Loucy (cell line): ENCODE data around the gene NUMBL.
A peak's percentile ranks its signal among the peaks of the same experiment; 100 is the strongest.

ENCODE experiments used
- H2AFZ ChIP-seq: fragments of 200-600 bp; sonication (generic); 2 replicates; pipeline ENCODE4 v1.6.0; 2016; ENCODE audit warnings: antibody characterized with exemption, mild to moderate bottlenecking, low read length, moderate library complexity
- H3F3A ChIP-seq: fragments of 200-600 bp; 2 replicates; pipeline ENCODE4 v1.6.0; 2016; ENCODE audit warnings: antibody characterized with exemption, low read depth, mild to moderate bottlenecking
- H3K27me3 ChIP-seq: fragments of 200-600 bp; sonication (generic); 2 replicates; pipeline ENCODE4 v1.6.1; 2014; ENCODE audit warnings: low read length, mild to moderate bottlenecking; ENCODE audit not compliant: insufficient read depth, poor library complexity, severe bottlenecking
- H3K36me3 ChIP-seq: fragments of 200-600 bp; sonication (generic); 2 replicates; pipeline ENCODE4 v1.6.1; 2016; ENCODE audit warnings: low read length; ENCODE audit not compliant: insufficient read depth
- H3K4me1 ChIP-seq: fragments of 200-600 bp; sonication (generic); 2 replicates; pipeline ENCODE4 v1.5.1; 2014; ENCODE audit warnings: low read length, mild to moderate bottlenecking; ENCODE audit not compliant: insufficient read depth, poor library complexity, severe bottlenecking
- H3K4me2 ChIP-seq: fragments of 200-600 bp; sonication (generic); 2 replicates; pipeline ENCODE4 v1.6.0; 2014; ENCODE audit warnings: antibody characterized with exemption, low read length, low read depth, mild to moderate bottlenecking; ENCODE audit not compliant: poor library complexity, severe bottlenecking
- H3K4me3 ChIP-seq: fragments of 200-600 bp; sonication (generic); 2 replicates; pipeline ENCODE4 v1.5.1; 2014; ENCODE audit warnings: low read length, mild to moderate bottlenecking, mixed read lengths; ENCODE audit not compliant: poor library complexity, severe bottlenecking
- H3K79me2 ChIP-seq: fragments of 200-600 bp; sonication (generic); 2 replicates; pipeline ENCODE4 v1.6.1; 2014; ENCODE audit warnings: low read length; ENCODE audit not compliant: insufficient read depth
- H3K9ac ChIP-seq: fragments of 200-600 bp; sonication (generic); 2 replicates; pipeline ENCODE4 v1.6.0; 2014; ENCODE audit warnings: mild to moderate bottlenecking, low read depth, low read length, moderate library complexity; ENCODE audit not compliant: poor library complexity, severe bottlenecking
- H3K9me2 ChIP-seq: fragments of 200-600 bp; sonication (generic); replicated peaks from 2 replicates; pipeline ENCODE4 v1.6.1; 2016; ENCODE audit warnings: low read depth, low read length, mixed read lengths
- H3K9me3 ChIP-seq: fragments of 200-600 bp; sonication (generic); 2 replicates; pipeline ENCODE4 v1.6.1; 2014; ENCODE audit warnings: mild to moderate bottlenecking, antibody characterized with exemption, low read length, low read depth; ENCODE audit not compliant: insufficient read depth
- H4K20me1 ChIP-seq: fragments of 200-600 bp; sonication (generic); 2 replicates; pipeline ENCODE4 v1.6.0; 2014; ENCODE audit warnings: antibody characterized with exemption, low read length, mild to moderate bottlenecking; ENCODE audit not compliant: insufficient read depth, poor library complexity, severe bottlenecking
- CTCF ChIP-seq: fragments of 200-600 bp; sonication (generic); conservative IDR thresholded peaks from 2 replicates; pipeline ENCODE4 v1.5.1; 2014; ENCODE audit warnings: mild to moderate bottlenecking, antibody characterized with exemption, low read length
- EZH2phosphoT487 ChIP-seq: fragments of 200-600 bp; IDR thresholded peaks from 2 replicates; pipeline ENCODE4 v1.6.1; 2018; ENCODE audit warnings: antibody characterized with exemption, mild to moderate bottlenecking, moderate library complexity, borderline replicate concordance

NUMBL gene

DNA sequence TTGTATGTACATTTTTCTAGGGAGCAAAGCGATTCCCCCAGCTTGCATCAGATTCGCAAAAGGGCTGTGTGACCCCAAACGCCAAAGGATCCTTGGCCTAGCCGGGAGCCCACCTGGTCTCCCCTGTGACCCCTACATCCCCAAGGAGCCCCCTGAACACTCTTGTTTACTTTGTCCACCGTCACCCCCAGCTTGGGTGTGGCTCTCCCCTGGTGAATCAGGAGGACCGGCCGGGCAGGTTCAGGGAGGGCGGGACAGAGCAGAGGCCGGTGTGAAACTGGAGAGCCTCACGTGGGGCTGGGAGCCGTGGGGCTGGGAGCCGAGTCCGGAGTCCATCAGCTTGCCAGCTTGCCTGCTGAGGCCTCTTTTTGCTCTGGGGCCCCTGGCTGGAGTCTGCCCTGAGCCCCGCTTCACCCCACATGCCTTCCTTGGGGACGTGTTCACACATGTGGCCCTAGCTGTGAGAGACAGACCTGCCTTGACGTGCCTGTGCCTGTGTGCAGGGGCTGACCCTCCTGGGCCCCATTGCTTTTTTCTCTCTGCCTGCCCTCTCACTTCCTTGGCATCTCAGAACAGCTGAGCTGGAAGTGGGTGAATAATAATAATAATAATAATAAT lies 28.4 kb upstream of the NUMBL start:
- peaks cover 43% of the 10 kb centered on the region for H3K4me1 ChIP-seq
- peaks cover 20% of the 10 kb centered on the region for H3K79me2 ChIP-seq
- H3K9me3 ChIP-seq = no peaks in the 10 kb centered on the region
- TF ChIP-seq EZH2phosphoT487 = no peak
- no peak for TF ChIP-seq CTCF
- no peak overlapping the region for H2AFZ ChIP-seq
- H3K4me3 ChIP-seq = peak overlapping the region; percentile 95
- no peaks in the 10 kb centered on the region for H3F3A ChIP-seq
- peak overlapping the region; percentile 86 for H3K9ac ChIP-seq
- peak overlapping the region; percentile 96 for H3K4me2 ChIP-seq
- no peaks in the 10 kb centered on the region for H4K20me1 ChIP-seq
- no peaks in the 10 kb centered on the region for H3K27me3 ChIP-seq
- H3K9me2 ChIP-seq = no peaks in the 10 kb centered on the region
- H3K36me3 ChIP-seq = no peaks in the 10 kb centered on the region

- no peaks in the 10 kb centered on the region for H4K20me1 ChIP-seq
- no peaks in the 10 kb centered on the region for H3K9me2 ChIP-seq
- no peaks in the 10 kb centered on the region for H3K27me3 ChIP-seq
- peak overlapping the region; percentile 96 for H3K4me2 ChIP-seq
- H3F3A ChIP-seq = no peaks in the 10 kb centered on the region
- peak overlapping the region; percentile 95 for H3K4me3 ChIP-seq
- H3K79me2 ChIP-seq = peaks cover 20% of the 10 kb centered on the region
- H3K36me3 ChIP-seq = no peaks in the 10 kb centered on the region
- peak overlapping the region; percentile 86 for H3K9ac ChIP-seq
- TF ChIP-seq EZH2phosphoT487 (no peak), CTCF (no peak)
- H3K9me3 ChIP-seq = no peaks in the 10 kb centered on the region
- no peak overlapping the region for H2AFZ ChIP-seq
- peaks cover 44% of the 10 kb centered on the region for H3K4me1 ChIP-seq
Measured at GRCh38 chr19:40717880-40718773, 27.7 kb upstream of the NUMBL start.

- peaks cover 20% of the 10 kb centered on the region for H3K79me2 ChIP-seq
Measured at GRCh38 chr19:40717325-40717879, 27.0 kb upstream of the NUMBL start.

More at GRCh38 chr19:40717325-40717879, 27.0 kb upstream of the NUMBL start:
- Histone ChIP-seq H3K9ac (peak overlapping the region; percentile 86), H3K4me3 (peak overlapping the region; percentile 95), H3K4me1 (peaks cover 44% of the 10 kb centered on the region), H2AFZ (peak overlapping the region; percentile 96), H3K9me3 (no peaks in the 10 kb centered on the region), H3K4me2 (peak overlapping the region; percentile 96), H4K20me1 (no peaks in the 10 kb centered on the region), H3K36me3 (no peaks in the 10 kb centered on the region), H3K9me2 (no peaks in the 10 kb centered on the region), H3F3A (no peaks in the 10 kb centered on the region), H3K27me3 (no peaks in the 10 kb centered on the region)
- TF ChIP-seq CTCF (no peak), EZH2phosphoT487 (no peak)
